GM12873 (cell line): ENCODE measurements around the gene HS1BP3.

Source experiments
- CTCF ChIP-seq: IDR thresholded peaks from 2 replicates; pipeline ENCODE4 v1.5.1; 2012; ENCODE audit warnings: low read depth, mild to moderate bottlenecking, moderate library complexity, low read length, control low read depth; ENCODE audit not compliant: insufficient read depth; ENCODE audit errors: missing control alignments

Gene HS1BP3

DNA sequence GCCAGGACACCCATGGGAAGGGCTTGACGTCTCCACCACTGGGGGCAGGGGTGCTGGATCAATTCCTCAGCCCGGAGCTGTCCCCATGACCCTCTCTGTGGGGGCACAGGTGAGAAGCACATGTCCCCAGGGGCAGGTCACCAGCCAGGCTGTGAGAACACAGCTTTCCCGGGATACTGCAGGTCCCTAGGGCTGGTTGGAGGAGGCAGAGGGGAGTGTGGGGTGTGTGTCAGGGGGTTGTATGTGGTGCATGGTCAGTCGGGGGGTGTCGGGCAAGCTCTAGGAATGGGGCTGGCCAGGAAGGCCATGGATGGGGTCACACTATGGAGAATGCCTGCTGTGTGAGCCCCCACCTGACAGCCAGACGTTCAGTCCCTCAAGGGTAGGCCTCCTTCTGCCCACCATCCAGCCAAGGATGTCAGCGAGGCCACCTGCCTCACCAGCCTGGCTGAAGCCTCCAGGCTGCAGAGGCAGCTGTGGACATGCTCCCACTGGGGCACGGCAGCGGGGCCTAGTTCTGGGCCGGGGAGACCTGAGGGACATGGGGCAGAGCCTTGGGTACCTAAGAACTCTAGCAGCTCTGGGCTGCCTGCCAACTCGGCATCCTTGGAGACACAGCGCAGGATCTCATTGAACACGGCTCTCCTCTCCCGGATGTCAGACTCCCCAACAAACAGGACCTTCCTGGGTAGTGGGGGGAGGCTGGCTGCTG, 10.3 kb downstream of the HS1BP3 start:
- TF ChIP-seq CTCF: no peak

- no peak for TF ChIP-seq CTCF
These were observed 12.1 kb downstream of the HS1BP3 start for GRCh38 chr2:20638646-20639430.

GRCh38 chr2:20638014-20638413, 12.9 kb downstream of the HS1BP3 start:
- TF ChIP-seq CTCF: no peak

- TF ChIP-seq CTCF: no peak
These were observed 13.8 kb downstream of the HS1BP3 start for GRCh38 chr2:20637147-20637546.

DNA sequence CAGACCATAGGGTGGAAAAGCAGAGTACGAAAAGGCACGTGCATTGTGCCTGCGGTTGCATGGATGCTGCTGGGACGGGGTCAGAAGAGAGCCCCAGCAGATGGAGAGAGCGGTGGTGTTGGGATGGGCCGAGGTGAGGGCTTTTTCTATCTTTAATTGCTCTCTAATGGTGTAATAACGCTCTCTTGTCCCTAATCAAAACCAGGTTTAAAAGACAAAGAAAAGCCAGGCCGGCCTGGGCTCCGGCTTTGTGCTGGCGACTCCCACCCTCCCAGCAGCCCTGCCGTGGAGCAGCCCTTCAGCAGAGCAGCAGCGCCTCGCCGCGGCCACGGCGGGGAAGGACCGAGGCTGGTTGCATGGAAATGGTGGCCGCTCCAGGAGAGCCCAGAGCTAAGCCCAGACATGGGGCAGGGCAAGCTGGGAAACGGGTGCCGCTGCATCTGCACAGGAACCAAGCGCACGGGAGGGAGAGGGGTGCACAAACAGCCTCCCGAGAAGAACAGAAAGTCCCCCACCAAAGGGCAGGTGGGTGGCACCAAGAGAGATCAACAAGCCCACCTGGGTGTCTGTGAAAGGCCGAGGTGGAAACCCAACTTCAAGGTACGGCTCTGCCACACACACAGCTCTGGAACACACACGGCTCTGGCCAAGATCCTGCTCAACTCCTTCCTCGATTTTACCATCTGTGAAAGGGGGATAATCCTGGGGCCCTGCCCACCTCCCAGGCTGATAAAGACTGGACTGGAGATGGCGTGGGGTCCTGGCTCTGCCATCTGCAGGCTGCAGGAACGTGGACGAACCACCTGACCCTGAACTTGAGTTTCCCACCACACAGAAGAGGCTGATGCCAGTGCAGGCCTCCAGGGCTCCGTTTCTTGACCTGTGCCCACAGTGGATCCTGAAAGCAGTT, 15.0 kb downstream of the HS1BP3 start:
- TF ChIP-seq CTCF: peak; percentile 94

GRCh38 chr2:20635113-20635510, 15.8 kb downstream of the HS1BP3 start:
- no peak for TF ChIP-seq CTCF
